Left ventricle myocardium inferior (tissue), 1 donor: Measurements from ENCODE around the gene OPN4. TPM values are rescaled to one million over a fixed set of nuclear protein-coding genes. Genes with fewer than 3 reads are reported as not detected.

ENCODE experiments used
- DNase-seq: peaks from one replicate; pipeline ENCODE4 v3.0.0-alpha.2; 2020
- H3K27ac ChIP-seq: fragments of 200-600 bp; replicated peaks from 2 replicates; pipeline ENCODE4 v1.8.0; 2021
- H3K27me3 ChIP-seq: fragments of 200-600 bp; 2 replicates; pipeline ENCODE4 v1.8.0; 2021; ENCODE audit warnings: low read depth
- H3K36me3 ChIP-seq: fragments of 200-600 bp; 2 replicates; pipeline ENCODE4 v1.8.0; 2021
- H3K4me1 ChIP-seq: fragments of 200-600 bp; 2 replicates; pipeline ENCODE4 v1.8.0; 2021
- H3K4me3 ChIP-seq: fragments of 200-600 bp; 2 replicates; pipeline ENCODE4 v1.8.0; 2021; ENCODE audit warnings: mild to moderate bottlenecking, moderate library complexity
- H3K9me3 ChIP-seq: fragments of 200-600 bp; replicated peaks from 2 replicates; pipeline ENCODE4 v1.8.0; 2021
- CTCF ChIP-seq: fragments of 200-600 bp; IDR thresholded peaks from 2 replicates; pipeline ENCODE4 v1.8.0; 2021; ENCODE audit warnings: antibody characterized with exemption, mild to moderate bottlenecking, borderline replicate concordance
- intact Hi-C: fragments of 100-400 bp; cut with micrococcal nuclease; formaldehyde crosslinking; loops from one replicate; pipeline ENCODE4 v1.11.0; 2022
- total RNA-seq: library from RNA; stranded (reverse); fragmentation: NEBNext Ultra II Directional; extraction: Animal tissue kit (Norgen Biotek cat#: 25700); gene quantifications from one replicate; pipeline ENCODE4 v1.2.1, GENCODE V29; 2021
- donor health status: DM: no; HTN: yes; CAD: no; lungs with severe emphysema.

The OPN4 gene
- total RNA-seq, 1 donor from 2014 or later: 0.25 TPM

- H3K27ac ChIP-seq: peak overlapping the region; percentile 98
- peaks cover 59% of the 10 kb centered on the region for H3K4me1 ChIP-seq
- intact Hi-C loops: no loop called here
- no peak for DNase-seq
- H3K9me3 ChIP-seq: no peaks in the 10 kb centered on the region
- H3K4me3 ChIP-seq: no peak overlapping the region
- no peak for TF ChIP-seq CTCF
- peaks cover 44% of the 10 kb centered on the region for H3K27me3 ChIP-seq
- peaks cover 10% of the 10 kb centered on the region for H3K36me3 ChIP-seq
These were observed 31.1 kb downstream of the OPN4 start for GRCh38 chr10:86685416-86685815.

- peaks cover 53% of the 10 kb centered on the region for H3K4me1 ChIP-seq
- intact Hi-C loops: no loop called here
- H3K4me3 ChIP-seq: no peak overlapping the region
- DNase-seq: no peak
- H3K27ac ChIP-seq: peak overlapping the region; percentile 98
- H3K27me3 ChIP-seq: peaks cover 44% of the 10 kb centered on the region
- H3K9me3 ChIP-seq: no peaks in the 10 kb centered on the region
- H3K36me3 ChIP-seq: peaks cover 9% of the 10 kb centered on the region
- TF ChIP-seq CTCF: no peak
These were observed 31.7 kb downstream of the OPN4 start for GRCh38 chr10:86685893-86686632.

GRCh38 chr10:86686972-86687371 lies 32.6 kb downstream of the OPN4 start:
- Histone ChIP-seq H3K27me3 (peaks cover 44% of the 10 kb centered on the region), H3K9me3 (no peaks in the 10 kb centered on the region), H3K4me3 (no peak overlapping the region), H3K27ac (peak overlapping the region; percentile 98), H3K36me3 (no peaks in the 10 kb centered on the region), H3K4me1 (peaks cover 43% of the 10 kb centered on the region)
- no peak for TF ChIP-seq CTCF
- peak; percentile 67 for DNase-seq
- intact Hi-C loops: no loop called here

- Histone ChIP-seq H3K36me3 (no peaks in the 10 kb centered on the region), H3K4me3 (no peak overlapping the region), H3K9me3 (no peaks in the 10 kb centered on the region), H3K27ac (peak overlapping the region; percentile 98), H3K27me3 (peaks cover 37% of the 10 kb centered on the region), H3K4me1 (peaks cover 38% of the 10 kb centered on the region)
- no peak for DNase-seq
- intact Hi-C loops: no loop called here
- TF ChIP-seq CTCF: no peak
These were observed 33.4 kb downstream of the OPN4 start for GRCh38 chr10:86687750-86688149.

GRCh38 chr10:86688398-86688921 lies 34.1 kb downstream of the OPN4 start:
- H3K36me3 ChIP-seq: no peaks in the 10 kb centered on the region
- peak; percentile 87 for TF ChIP-seq CTCF
- H3K27ac ChIP-seq: peak overlapping the region; percentile 98
- no peak overlapping the region for H3K4me3 ChIP-seq
- peaks cover 33% of the 10 kb centered on the region for H3K27me3 ChIP-seq
- peaks cover 38% of the 10 kb centered on the region for H3K4me1 ChIP-seq
- intact Hi-C loops: no loop called here
- H3K9me3 ChIP-seq: no peaks in the 10 kb centered on the region
- peak; percentile 56 for DNase-seq
